GM19099 (cell line): ENCODE measurements around the gene NUDT16.

Experiments used
- POLR2A ChIP-seq: IDR thresholded peaks from 3 replicates; pipeline ENCODE4 v1.6.1; 2011; ENCODE audit warnings: low read depth; ENCODE audit not compliant: insufficient read length; ENCODE audit errors: extremely low read depth

The NUDT16 gene

DNA sequence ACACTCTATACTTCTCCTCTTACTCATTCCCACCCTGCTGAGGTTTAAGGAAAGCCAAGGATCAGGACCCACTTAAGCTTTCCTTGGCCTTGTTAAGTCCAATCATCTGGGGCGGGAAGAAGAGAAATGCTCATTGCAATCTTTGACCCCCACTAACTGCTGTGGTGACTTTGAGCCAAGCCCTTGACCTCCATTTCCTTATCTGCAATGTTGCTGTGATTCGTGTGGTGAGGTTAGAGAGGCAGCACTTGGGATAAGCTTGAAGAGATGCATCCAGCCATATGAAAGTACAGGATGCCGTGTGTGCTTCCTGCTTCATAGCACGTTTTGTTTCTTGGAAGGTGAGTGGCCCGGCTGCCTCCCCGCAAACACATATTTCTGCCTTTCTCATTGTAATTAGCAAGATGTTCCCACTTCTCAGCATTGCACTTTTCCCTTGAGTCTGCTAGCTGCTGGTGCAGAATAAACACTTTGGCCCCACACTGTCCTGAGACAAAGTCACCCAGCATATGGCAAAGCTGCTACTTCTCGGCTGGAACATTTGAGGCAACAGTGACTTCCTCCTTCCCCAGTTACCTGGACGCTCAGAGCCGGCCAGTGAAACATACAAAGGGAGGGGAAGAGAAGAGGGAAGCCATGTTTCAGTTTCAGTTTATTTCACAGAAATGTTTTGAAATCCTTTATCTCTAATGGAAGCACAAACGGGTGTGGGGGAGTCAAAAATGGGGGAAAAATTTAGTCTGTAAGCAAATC, 10.5 kb upstream of the NUDT16 start:
- TF ChIP-seq POLR2A, result no peak

- TF ChIP-seq POLR2A, result no peak
Observed at GRCh38 chr3:131371688-131372066, 9.9 kb upstream of the NUDT16 start.

DNA sequence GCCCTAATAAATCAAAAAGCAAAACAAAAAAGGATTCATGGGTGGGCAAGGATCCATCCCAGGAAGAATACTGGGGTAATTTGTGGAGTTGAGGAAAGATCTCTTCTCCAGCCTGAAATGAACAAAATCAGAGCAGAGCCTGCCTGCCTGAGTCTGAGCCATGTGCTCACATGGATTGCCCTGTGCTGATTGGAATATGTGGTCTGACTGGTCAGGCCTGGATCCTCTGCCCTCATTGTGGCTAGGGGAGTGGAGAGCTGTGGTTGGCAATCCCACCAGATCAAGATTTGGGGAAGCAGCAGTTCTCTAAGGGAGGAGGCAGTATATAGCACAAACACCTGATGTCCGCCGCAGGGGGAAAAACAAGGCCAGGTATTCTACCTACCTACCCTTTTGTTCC, 6.8 kb upstream of the NUDT16 start:
- TF ChIP-seq POLR2A, result no peak

GRCh38 chr3:131386429-131387165, 5.0 kb downstream of the NUDT16 start:
- no peak for TF ChIP-seq POLR2A

GRCh38 chr3:131387796-131388489, 6.4 kb downstream of the NUDT16 start:
- no peak for TF ChIP-seq POLR2A

- no peak for TF ChIP-seq POLR2A
Observed at GRCh38 chr3:131388490-131388799, 6.9 kb downstream of the NUDT16 start.

DNA sequence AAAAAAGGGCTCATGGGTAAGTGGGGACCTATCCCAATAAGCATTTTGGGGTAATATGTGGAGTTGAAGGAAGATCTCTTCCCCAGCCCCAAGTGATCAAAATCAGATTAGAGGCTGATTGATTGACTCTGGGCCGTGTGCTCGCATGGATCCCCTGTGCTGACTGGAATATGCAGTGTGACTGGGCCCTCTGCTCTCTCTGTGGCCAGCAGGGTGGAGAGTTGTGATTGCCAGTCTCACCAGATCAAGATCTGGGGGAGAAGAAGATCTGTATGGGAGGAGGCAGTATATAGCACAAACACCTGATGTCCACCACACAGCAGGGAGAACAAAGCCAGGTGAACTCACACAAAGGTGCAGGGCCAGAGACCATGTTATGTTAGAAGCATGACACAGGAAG, 8.8 kb downstream of the NUDT16 start:
- no peak for TF ChIP-seq POLR2A

- no peak for TF ChIP-seq POLR2A
Observed at GRCh38 chr3:131393051-131393450, 11.5 kb downstream of the NUDT16 start.

GRCh38 chr3:131393868-131394267, 12.3 kb downstream of the NUDT16 start:
- no peak for TF ChIP-seq POLR2A

DNA sequence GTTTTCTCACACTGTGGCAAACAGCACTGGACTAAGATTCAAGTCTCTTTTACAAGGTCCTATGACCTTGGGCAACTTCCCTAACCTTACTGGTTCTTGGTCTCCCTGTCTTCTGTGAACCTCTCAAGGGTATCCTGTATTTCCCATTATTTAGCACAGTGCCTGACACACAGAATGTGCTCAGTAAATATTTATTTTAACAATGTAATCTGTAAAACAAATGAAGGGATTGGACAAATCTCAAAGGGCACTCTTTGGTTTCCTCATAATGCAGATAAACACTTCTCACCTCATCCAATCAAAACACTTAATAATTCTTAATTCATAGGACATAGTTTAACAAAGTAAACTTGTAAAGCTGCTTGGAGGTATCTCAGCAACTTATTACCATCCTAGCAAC, 12.8 kb downstream of the NUDT16 start:
- TF ChIP-seq POLR2A, result no peak

DNA sequence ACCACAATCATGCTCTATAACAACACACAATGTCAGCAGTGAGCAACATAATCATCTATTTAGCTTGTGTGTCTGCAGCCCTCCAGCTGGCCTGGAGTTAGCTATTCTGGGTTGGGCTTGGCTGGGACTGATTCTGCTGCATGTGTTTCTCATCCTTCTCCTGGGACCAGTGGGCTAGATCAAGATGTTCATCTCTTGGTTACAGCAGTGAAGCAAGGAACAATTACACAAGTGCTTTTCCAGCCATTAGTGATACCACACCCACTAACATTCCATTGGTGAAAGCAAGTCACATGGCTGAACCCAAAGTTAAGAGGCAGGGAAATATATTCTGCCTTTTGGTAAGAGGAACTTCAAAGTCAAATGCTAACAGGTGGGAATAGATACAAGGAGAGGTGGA, 14.6 kb downstream of the NUDT16 start:
- TF ChIP-seq POLR2A, result no peak

- TF ChIP-seq POLR2A, result no peak
Observed at GRCh38 chr3:131397889-131398288, 16.3 kb downstream of the NUDT16 start.

DNA sequence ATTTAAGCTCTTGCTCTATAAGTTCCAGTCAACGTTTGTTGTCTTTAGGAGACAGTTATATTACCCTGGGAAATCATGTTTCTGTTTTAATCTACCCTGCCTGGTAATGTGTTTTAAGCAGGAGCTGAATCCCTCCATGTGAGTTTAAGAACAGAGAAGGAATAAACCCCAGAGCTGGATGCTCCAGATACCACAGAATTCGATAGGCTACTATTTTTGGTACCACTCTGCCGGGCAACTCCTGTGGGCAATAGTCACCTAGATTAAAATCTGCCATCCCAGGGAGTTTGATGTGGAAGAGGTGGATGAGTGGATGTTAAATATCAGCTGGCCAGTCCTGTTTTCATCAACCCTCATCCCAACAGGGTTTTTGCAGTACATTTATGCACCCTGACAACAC, 20.4 kb downstream of the NUDT16 start:
- no peak for TF ChIP-seq POLR2A

DNA sequence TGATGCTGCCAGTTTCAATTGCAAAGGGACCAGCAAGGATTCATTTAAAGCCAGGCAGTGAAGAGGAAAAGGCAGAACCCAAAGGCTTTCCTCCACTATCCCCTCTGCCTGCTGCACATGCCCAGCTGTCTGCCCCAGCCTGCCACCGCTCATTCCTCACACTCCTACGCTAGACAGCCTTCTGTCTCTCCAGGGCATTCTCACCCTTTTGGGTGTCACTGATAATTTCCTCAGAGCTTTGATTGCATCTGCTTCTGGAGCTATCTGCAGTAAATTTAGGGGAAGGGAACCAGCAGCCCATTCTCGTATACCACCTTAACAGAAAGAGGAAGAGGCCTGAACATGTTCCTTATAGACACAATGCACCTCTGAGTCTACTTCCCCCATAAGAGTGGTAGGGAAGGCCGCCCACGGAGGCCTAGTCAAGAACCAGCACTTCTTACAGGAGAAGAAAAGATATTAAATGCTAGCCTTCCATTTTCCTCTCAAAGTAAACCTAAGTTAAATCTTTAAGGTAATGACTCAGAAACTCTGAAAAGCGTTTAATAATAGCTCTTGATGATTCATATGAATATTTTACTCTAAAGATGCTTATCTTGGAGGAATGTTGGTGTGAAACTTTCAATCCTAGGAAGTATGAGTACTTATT, 20.9 kb downstream of the NUDT16 start:
- no peak for TF ChIP-seq POLR2A

DNA sequence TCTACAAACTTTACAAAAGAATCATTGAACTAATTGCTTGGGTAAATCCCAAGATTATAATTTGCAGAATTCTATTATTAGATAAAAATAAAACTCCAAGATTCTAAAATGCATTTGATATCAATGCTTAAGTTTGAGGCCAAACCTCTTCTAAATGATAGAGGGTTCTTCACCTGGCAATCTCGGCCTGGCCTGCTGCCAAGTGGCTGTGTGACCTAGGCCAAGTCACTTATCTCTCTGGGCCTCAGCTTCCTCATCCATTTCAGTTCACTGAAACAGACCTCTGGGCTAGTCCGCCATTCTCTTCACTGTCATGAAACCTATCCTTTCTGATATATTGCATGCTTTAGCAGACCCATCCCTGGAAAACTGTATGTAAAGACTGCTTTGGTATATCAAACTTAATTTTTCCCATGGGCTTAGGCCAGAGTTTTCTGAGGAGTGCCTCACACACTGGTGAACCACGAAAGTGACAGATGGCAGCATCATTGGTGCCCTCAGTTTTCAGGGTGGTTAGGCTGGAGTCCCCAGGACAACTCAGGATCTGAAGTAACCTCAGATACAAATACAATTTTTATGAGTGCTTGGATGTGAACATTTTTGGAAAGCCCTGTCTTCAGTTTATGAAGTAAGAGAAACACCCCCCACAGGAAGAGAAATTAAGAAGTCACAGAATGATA, 21.8 kb downstream of the NUDT16 start:
- no peak for TF ChIP-seq POLR2A
